GM21390 (cell line): ENCODE measurements around the gene NET1.

Experiments
- ATAC-seq: cut with Tn5 transposase; IDR thresholded peaks from one replicate; pipeline ENCODE4 v1.9.1; 2021; ENCODE audit not compliant: unreplicated experiment

NET1 gene

DNA sequence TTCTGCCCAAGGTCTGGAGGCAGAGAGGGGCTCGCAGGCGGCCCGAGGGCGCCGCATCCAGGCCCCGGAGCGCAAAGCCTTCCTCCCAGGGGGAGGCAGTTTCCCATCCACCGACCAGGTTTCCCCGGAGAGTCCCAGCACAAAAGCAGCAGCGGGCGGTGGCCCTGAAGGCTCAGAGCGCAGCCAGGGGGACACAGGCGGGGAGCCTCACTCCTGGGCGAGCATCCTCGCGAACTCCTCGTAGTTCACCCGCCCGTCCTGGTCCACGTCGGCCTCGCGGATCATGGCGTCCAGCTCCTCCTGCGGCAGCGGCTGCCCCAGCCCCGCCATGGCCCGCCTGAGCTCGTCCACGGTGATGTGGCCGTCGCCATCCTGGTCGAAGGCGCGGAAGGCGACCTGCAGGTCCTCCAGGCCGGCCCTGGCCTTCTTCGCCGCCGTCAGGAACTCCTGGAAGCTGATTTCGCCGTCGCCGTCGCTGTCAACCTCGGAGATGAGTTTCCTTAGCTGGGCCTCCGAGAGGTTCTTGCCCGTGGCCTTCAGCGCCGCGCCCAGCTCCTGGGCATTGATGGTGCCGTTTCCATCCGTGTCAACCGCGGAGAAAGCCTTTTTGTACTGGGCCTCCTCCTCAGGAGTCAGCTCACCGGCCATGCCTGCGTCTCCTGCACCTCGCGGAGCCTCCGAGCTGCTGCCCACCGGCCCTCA lies 86.6 kb downstream of the NET1 start:
- ATAC-seq, result no peak

DNA sequence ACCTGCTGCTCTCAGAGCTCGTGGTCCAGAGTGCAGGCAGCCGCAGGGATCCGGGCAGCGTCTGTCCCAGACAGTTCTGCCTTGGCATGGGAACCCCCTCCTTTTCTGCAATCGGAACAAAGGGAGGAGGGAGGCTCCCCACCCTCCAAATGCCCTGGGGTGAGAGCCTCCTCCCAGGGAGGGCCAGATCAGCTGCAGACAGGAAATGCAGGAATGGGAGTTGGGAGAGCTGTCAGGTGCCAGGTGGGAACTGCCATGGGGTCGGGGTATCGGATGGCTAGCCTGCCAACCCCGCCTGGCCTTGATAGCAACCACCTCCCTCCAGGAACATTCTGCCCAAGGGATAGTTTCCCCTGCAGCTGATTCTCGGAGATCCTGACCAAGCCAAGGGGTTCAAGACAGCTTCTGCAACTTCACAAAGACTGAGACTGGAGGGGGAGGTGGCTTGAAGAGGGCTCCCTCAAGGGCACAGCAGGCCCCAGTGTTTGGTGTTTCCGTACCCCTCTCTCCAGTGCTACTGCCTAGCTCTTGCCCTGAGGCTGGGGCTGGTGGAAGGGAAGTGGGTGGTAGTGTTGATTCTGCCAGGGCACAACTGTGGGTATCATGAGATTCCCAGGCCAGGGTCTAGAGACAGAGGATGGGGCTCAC lies 87.3 kb downstream of the NET1 start, which contains the start of gene CALML5:
Gene CALML5 (minus strand): TSS at position 78 of the 648 bp plus-strand sequence. CDS start 132 bp downstream, outside the sequence.
- no peak for ATAC-seq

DNA sequence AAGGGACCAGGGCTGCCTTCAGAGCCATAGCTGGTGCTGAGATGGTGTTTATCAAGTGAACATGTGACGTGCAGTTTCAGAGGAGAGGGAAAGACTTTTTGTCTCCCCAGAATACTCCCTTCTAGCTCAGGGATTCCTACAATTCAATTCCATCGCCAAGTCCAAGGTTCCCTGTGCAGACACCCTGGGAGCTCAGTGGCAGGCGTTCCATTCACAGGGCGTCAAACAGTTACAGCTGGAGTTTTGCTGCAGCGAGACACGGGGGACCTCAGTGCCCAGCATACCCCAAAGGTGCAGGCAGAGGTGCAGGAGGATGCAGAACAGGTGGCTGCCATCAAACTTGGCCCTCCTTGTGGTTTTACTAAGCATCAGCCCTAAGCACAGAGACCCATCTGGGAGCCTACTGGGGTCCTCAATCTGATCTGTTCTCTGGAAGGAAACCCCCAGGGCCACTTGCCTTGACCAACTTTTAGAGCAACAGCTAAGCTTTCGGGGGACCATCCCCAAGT lies 87.9 kb downstream of the NET1 start:
- ATAC-seq, result no peak

- no peak for ATAC-seq
Observed at GRCh38 chr10:5500910-5501309, 88.6 kb downstream of the NET1 start.

GRCh38 chr10:5502061-5502521 lies 89.7 kb downstream of the NET1 start:
- no peak for ATAC-seq

- ATAC-seq, result no peak
Observed at GRCh38 chr10:5502571-5503476, 90.5 kb downstream of the NET1 start.

- no peak for ATAC-seq
Observed at GRCh38 chr10:5503477-5503835, 91.1 kb downstream of the NET1 start.

- no peak for ATAC-seq
Observed at GRCh38 chr10:5504146-5505072, 92.1 kb downstream of the NET1 start.

GRCh38 chr10:5506246-5506645 lies 93.9 kb downstream of the NET1 start:
- no peak for ATAC-seq

- no peak for ATAC-seq
Observed at GRCh38 chr10:5506751-5507648, 94.6 kb downstream of the NET1 start.

DNA sequence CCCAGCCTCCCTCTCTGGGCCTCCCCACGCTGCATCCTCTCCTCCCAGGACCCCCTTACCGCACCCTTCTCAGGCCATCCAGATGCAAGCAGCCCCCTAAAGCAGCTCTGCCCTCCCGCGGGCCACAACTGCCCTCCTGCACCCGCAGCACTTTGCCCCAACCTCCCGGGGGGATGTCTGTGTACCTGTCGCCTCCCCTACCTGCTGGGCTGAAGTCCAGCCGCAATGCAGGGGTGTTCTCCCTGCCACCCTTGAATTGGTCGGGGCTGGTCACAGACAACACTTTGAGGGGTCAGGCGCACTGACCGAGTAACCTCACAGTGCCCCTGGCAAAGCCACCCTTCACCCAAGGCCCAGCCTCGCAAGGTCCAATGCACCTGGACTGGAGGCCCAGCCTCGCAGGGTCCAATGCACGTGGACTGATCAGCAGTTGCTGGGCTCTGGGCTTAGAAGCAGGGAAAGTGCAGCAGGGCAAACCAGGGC lies 95.3 kb downstream of the NET1 start:
- ATAC-seq, result no peak

DNA sequence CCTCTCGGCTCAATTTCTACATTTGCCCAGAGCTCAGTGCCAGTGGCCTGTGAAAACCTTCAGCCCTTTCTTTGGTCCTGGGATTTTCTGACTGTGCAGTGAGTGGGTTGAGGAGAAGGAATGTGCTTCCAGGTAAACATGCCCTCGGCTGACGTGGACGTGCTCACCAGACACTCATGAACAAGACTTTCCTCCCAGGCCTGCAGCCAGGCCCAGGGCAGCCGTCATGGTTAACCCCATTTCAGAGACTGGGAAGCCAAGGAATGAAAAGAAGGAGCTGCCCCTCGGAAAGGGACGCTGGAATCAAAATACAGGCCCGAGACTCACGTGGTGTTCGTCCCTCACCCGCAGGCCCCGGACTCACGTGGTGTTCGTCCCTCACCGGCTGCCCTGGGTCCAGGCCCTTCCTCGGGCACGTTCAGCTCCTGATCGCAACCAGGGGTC lies 95.8 kb downstream of the NET1 start:
- ATAC-seq, result no peak
